22Rv1 (cell line): ENCODE results near the gene OLIG3.

ENCODE experiments used
- CTCF ChIP-seq: fragments of 450-650 bp; IDR thresholded peaks from 2 replicates; pipeline ENCODE4 v1.5.1; 2017; ENCODE audit warnings: mild to moderate bottlenecking
- ZFX ChIP-seq: fragments of 450-650 bp; IDR thresholded peaks from 2 replicates; pipeline ENCODE4 v1.6.1; 2017; ENCODE audit warnings: antibody characterized with exemption, borderline replicate concordance

GRCh38 chr6:137480431-137480830 is 13.8 kb downstream of the OLIG3 start:
- TF ChIP-seq CTCF (no peak), ZFX (no peak)
